CMK (cell line): ENCODE measurements around the gene UTP11.

Experiments used
- DNase-seq: peaks from one replicate; pipeline ENCODE4 v3.0.0-alpha.2; 2010; ENCODE audit warnings: low read depth

UTP11 gene

GRCh38 chr1:38046333-38046883 lies 33.9 kb downstream of the UTP11 start, which contains the start of gene POU3F1:
Gene POU3F1 (minus strand): TSS chr1:38046793. CDS start chr1:38046743, 50 bp downstream.
- no peak for DNase-seq

- DNase-seq: no peak
Measured at GRCh38 chr1:38046884-38047602, 34.5 kb downstream of the UTP11 start.

- DNase-seq: no peak
Measured at GRCh38 chr1:38047603-38048141, 35.1 kb downstream of the UTP11 start.

GRCh38 chr1:38050397-38051078 lies 38.0 kb downstream of the UTP11 start:
- no peak for DNase-seq

- no peak for DNase-seq
Measured at GRCh38 chr1:38051079-38051543, 38.6 kb downstream of the UTP11 start.

GRCh38 chr1:38052750-38053415 lies 40.3 kb downstream of the UTP11 start:
- DNase-seq: no peak

GRCh38 chr1:38053416-38054091 lies 41.0 kb downstream of the UTP11 start:
- DNase-seq: no peak

GRCh38 chr1:38055398-38055797 lies 42.9 kb downstream of the UTP11 start:
- no peak for DNase-seq

GRCh38 chr1:38055965-38056364 lies 43.4 kb downstream of the UTP11 start:
- DNase-seq: no peak

GRCh38 chr1:38059635-38060250 lies 47.2 kb downstream of the UTP11 start:
- DNase-seq: no peak

- DNase-seq: no peak
Measured at GRCh38 chr1:38060498-38060897, 48.0 kb downstream of the UTP11 start.

- no peak for DNase-seq
Measured at GRCh38 chr1:38061290-38061689, 48.8 kb downstream of the UTP11 start.

- no peak for DNase-seq
Measured at GRCh38 chr1:38061883-38062328, 49.4 kb downstream of the UTP11 start.

GRCh38 chr1:38062361-38063288 lies 50.1 kb downstream of the UTP11 start:
- DNase-seq: no peak

- no peak for DNase-seq
Measured at GRCh38 chr1:38063616-38064015, 51.1 kb downstream of the UTP11 start.

GRCh38 chr1:38064197-38064903 lies 51.8 kb downstream of the UTP11 start:
- DNase-seq: no peak

- DNase-seq: no peak
Measured at GRCh38 chr1:38068220-38068979, 55.9 kb downstream of the UTP11 start.

GRCh38 chr1:38068980-38069340 lies 56.4 kb downstream of the UTP11 start:
- DNase-seq: no peak
